ENCODE measurements around the gene DPH6.

DPH6 gene

DNA sequence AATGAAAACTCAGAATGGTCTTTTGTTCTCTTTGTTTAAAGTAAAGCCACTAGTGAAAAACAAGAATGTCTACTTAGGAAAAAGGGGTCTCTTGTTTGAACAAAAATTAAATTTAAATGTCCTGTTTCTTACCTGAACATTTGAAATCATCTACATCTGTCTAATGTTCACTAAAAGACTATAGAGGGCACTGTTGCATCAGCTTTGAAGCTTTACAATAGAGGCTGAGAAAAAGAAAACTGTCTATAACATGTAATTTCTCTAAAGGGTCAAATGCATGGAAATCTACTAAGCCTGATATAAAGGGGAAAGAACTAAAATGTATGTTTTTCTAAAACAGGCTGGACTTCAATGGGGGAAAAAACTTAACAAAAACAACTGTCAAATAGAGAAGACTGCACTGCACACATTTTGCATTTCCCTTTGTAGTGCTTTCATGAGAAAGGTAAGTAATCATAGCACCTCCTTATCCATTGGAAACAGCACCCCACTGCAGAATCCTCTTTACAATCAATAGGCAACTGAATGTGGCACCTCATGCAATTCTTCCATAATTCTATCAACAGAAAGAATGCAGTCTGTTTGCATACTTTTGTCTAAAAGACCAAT lies 26.3 kb downstream of the DPH6 start:
- DNase-seq (no peak), ATAC-seq (no peak)
- H3K4me1 Mint-ChIP-seq = no peaks in the 10 kb centered on the region
- H3K4me3 Mint-ChIP-seq = no peak overlapping the region
- H3K27ac Mint-ChIP-seq = no peak overlapping the region
- H3K36me3 Mint-ChIP-seq (ENCODE audit: low read depth) = no peaks in the 10 kb centered on the region
- H3K27me3 Mint-ChIP-seq = no peaks in the 10 kb centered on the region
- H3K9me3 Mint-ChIP-seq = no peaks in the 10 kb centered on the region

DNA sequence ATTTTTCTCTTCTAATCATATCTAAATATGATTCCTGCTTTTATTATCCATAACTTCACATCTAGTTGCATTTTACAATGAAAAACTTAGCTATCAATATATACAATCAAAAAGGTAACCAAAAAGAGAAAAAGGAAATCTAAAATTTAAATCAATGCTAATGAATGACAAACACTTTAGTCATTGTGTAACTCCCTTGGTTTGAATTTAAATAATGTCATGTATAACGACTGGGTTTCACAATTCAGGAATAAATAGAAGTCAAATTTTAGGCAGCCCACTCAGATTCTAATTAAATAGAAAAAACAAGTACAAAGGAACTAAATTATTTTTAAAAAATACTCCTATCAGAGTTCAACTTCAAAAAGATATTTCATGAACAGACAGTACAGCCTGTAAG lies 26.9 kb downstream of the DPH6 start:
- DNase-seq (no peak), ATAC-seq (no peak)
- H3K4me1 Mint-ChIP-seq = no peaks in the 10 kb centered on the region
- H3K9me3 Mint-ChIP-seq = no peaks in the 10 kb centered on the region
- H3K36me3 Mint-ChIP-seq (ENCODE audit: low read depth) = no peaks in the 10 kb centered on the region
- H3K27me3 Mint-ChIP-seq = no peaks in the 10 kb centered on the region
- H3K4me3 Mint-ChIP-seq = no peak overlapping the region
- no peak overlapping the region for H3K27ac Mint-ChIP-seq

- no peak overlapping the region for H3K27ac Mint-ChIP-seq
- H3K4me3 Mint-ChIP-seq = no peak overlapping the region
- ATAC-seq = no peak
- H3K36me3 Mint-ChIP-seq (ENCODE audit: low read depth) = no peaks in the 10 kb centered on the region
- H3K9me3 Mint-ChIP-seq = no peaks in the 10 kb centered on the region
- no peak for DNase-seq
- no peaks in the 10 kb centered on the region for H3K4me1 Mint-ChIP-seq
- H3K27me3 Mint-ChIP-seq = no peaks in the 10 kb centered on the region
Measured at GRCh38 chr15:35514759-35515158, 31.2 kb downstream of the DPH6 start.

GRCh38 chr15:35507932-35508638 lies 37.9 kb downstream of the DPH6 start:
- no peak overlapping the region for H3K4me3 Mint-ChIP-seq
- DNase-seq = no peak
- ATAC-seq = no peak
- H3K4me1 Mint-ChIP-seq = no peaks in the 10 kb centered on the region
- H3K27ac Mint-ChIP-seq = no peak overlapping the region
- H3K27me3 Mint-ChIP-seq = no peaks in the 10 kb centered on the region
- no peaks in the 10 kb centered on the region for H3K36me3 Mint-ChIP-seq (ENCODE audit: low read depth)
- no peaks in the 10 kb centered on the region for H3K9me3 Mint-ChIP-seq

GRCh38 chr15:35506272-35506870 lies 39.6 kb downstream of the DPH6 start:
- H3K27me3 Mint-ChIP-seq = no peaks in the 10 kb centered on the region
- no peaks in the 10 kb centered on the region for H3K36me3 Mint-ChIP-seq (ENCODE audit: low read depth)
- H3K27ac Mint-ChIP-seq = no peak overlapping the region
- no peaks in the 10 kb centered on the region for H3K4me1 Mint-ChIP-seq
- DNase-seq = no peak
- H3K4me3 Mint-ChIP-seq = no peak overlapping the region
- H3K9me3 Mint-ChIP-seq = no peaks in the 10 kb centered on the region
- ATAC-seq = no peak

DNA sequence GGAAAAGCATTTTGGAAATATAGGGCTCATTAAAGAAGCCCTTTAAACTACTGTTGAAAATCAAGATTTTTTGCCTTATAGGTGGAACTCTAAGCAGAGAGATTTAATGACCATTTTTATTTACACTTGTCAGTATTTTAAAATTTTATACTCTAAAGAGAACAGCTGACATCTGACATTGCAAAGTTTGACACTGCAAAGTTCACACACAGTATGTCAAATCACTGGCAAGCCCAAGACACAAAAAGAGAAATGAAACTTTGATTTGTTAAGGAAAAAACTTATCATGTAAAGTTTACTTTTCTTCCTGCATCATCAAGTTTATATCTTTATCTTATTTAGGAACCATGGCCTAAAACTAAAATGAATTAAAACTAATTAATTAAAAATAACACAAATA lies 40.2 kb downstream of the DPH6 start:
- no peak overlapping the region for H3K4me3 Mint-ChIP-seq
- no peaks in the 10 kb centered on the region for H3K4me1 Mint-ChIP-seq
- H3K27ac Mint-ChIP-seq = no peak overlapping the region
- H3K27me3 Mint-ChIP-seq = no peaks in the 10 kb centered on the region
- H3K36me3 Mint-ChIP-seq (ENCODE audit: low read depth) = no peaks in the 10 kb centered on the region
- no peak for DNase-seq
- no peak for ATAC-seq
- no peaks in the 10 kb centered on the region for H3K9me3 Mint-ChIP-seq

DNA sequence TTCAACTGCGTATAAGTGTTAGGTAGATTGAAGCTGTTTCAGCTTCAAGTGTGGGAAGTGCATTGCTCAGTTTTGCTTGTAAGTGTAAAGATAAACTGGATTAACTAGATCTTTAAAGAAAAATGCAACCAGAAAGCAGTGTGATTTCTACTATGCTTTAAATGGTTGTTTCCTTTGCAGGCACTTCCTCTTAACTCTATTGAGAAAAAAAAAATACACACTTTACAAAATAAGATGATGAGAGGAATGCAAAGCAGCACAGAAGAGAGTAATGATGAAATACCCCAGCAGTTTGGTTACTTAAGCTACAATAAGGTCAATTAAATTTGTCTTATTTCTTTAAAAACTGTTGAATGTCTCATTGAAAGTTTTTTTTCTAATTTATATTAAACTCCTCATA lies 40.8 kb downstream of the DPH6 start:
- Mint-ChIP-seq H3K9me3 (no peaks in the 10 kb centered on the region), H3K27ac (no peak overlapping the region), H3K27me3 (no peaks in the 10 kb centered on the region), H3K36me3 (ENCODE audit: low read depth) (no peaks in the 10 kb centered on the region), H3K4me3 (no peak overlapping the region), H3K4me1 (no peaks in the 10 kb centered on the region)
- DNase-seq = no peak
- no peak for ATAC-seq

DNA sequence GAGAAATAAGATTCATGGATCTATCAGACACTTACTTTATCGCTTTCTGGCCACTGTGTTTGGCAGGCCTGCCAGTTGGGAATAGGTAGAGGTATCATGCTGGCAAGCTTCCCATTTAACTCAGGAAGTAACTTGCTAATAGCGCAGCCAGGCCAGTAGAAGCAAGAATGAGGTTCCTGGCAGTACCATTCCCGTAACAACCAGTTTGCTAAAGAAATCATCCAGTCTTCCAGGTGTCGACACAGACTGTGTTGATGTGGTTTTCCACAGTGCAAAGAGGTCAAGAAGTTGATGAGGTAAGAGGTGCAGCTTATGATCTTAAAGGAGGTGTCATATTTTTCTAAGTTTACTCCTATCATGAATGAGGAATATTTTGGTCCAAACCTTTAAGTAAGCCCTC lies 46.2 kb downstream of the DPH6 start:
- H3K4me1 Mint-ChIP-seq = peaks cover 3% of the 10 kb centered on the region
- ATAC-seq = no peak
- H3K27me3 Mint-ChIP-seq = no peaks in the 10 kb centered on the region
- H3K4me3 Mint-ChIP-seq = no peak overlapping the region
- no peaks in the 10 kb centered on the region for H3K36me3 Mint-ChIP-seq (ENCODE audit: low read depth)
- DNase-seq = no peak
- no peaks in the 10 kb centered on the region for H3K9me3 Mint-ChIP-seq
- no peak overlapping the region for H3K27ac Mint-ChIP-seq

GRCh38 chr15:35496585-35496984 lies 49.4 kb downstream of the DPH6 start:
- Mint-ChIP-seq H3K36me3 (ENCODE audit: low read depth) (no peaks in the 10 kb centered on the region), H3K9me3 (no peaks in the 10 kb centered on the region), H3K4me1 (peaks cover 3% of the 10 kb centered on the region), H3K27me3 (no peaks in the 10 kb centered on the region), H3K27ac (no peak overlapping the region), H3K4me3 (no peak overlapping the region)
- ATAC-seq = no peak
- DNase-seq = no peak

- Mint-ChIP-seq H3K36me3 (ENCODE audit: low read depth) (peaks cover 3% of the 10 kb centered on the region), H3K27ac (no peak overlapping the region), H3K27me3 (no peaks in the 10 kb centered on the region), H3K9me3 (no peaks in the 10 kb centered on the region), H3K4me1 (peaks cover 3% of the 10 kb centered on the region), H3K4me3 (no peak overlapping the region)
- no peak for ATAC-seq
- no peak for DNase-seq
Measured at GRCh38 chr15:35495080-35495479, 50.9 kb downstream of the DPH6 start.

DNA sequence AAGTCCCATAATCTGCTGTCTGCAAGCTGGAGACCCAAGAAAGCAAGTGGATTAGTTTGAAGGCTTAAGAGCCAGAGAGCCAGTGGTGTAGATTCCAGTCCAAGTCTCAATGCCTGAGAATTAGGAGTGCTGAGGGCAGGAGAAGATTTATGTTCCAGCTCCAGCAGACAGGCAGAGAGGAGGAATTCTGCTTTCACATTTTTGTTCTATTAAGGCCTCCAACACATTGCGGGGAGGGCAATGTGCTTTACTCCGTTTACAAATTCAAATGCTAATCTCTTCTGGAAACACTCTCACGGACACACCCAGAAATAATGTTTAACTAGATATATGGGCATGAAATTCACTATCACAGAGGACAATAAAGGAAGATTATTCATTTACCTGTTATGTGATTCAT lies 54.0 kb downstream of the DPH6 start:
- Mint-ChIP-seq H3K27ac (no peak overlapping the region), H3K36me3 (ENCODE audit: low read depth) (peaks cover 21% of the 10 kb centered on the region), H3K27me3 (no peaks in the 10 kb centered on the region), H3K4me1 (peaks cover 3% of the 10 kb centered on the region), H3K4me3 (no peak overlapping the region), H3K9me3 (peaks cover 12% of the 10 kb centered on the region)
- no peak for DNase-seq
- no peak for ATAC-seq

DNA sequence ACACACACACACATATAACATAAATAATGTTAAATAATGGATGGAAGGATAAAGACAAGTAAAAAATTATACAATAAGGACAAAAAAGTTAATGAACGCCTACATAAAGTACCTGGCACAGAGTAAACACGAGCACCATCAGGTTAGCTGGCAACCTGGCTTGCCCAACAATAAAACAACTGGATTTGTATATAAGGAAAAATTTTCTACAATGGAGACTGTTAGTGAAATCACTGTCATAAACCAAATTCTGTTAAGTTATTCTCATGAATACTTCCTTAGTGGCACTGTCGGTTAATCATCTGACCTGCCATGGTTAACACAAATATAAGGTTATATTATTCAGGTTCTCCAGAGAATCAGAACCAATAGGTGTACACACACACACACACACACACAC lies 54.8 kb downstream of the DPH6 start:
- no peaks in the 10 kb centered on the region for H3K4me1 Mint-ChIP-seq
- H3K27ac Mint-ChIP-seq = no peak overlapping the region
- no peak overlapping the region for H3K4me3 Mint-ChIP-seq
- no peaks in the 10 kb centered on the region for H3K27me3 Mint-ChIP-seq
- peaks cover 18% of the 10 kb centered on the region for H3K9me3 Mint-ChIP-seq
- H3K36me3 Mint-ChIP-seq (ENCODE audit: low read depth) = peaks cover 27% of the 10 kb centered on the region
- DNase-seq (no peak), ATAC-seq (no peak)

DNA sequence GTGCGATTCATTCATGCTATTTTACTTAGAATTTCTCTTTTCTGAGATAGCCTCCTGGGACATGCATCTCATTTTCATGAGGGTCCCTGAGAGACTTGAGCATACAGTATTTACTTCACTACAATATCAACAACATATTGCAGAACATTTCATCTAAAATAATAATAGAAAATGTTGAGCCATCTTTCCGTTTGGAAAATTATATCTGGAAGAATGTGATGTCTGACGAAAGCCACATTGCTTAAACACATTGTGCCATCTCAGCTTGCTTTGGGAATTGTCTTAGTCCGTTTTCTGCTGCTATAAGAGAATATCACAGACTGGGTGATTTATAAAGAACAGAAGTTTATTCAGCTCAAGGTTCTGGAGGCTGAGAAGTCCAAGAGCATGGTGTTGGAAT lies 55.5 kb downstream of the DPH6 start:
- Mint-ChIP-seq H3K27me3 (no peaks in the 10 kb centered on the region), H3K27ac (no peak overlapping the region), H3K36me3 (ENCODE audit: low read depth) (peaks cover 30% of the 10 kb centered on the region), H3K4me1 (no peaks in the 10 kb centered on the region), H3K9me3 (peaks cover 19% of the 10 kb centered on the region), H3K4me3 (no peak overlapping the region)
- DNase-seq = no peak
- no peak for ATAC-seq

DNA sequence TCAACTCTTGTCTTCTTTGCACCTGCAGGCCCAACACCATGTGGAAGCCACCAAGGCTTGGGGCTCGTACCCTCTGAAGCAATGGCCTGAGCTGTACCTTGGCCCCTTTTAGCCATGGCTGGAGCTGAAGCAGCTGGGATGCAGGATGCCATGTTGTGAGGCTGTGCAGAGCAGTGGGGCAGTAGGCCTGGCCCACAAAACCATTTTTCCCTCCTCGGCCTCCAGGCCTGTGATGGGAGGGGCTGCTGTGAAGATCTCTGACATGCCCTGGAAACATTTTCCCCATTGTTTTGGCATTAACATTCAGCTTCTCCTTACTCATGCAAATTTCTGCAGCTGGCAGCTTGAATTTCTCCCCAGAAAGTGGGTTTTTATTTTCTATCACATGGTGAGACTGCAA lies 58.5 kb downstream of the DPH6 start:
- H3K27ac Mint-ChIP-seq = no peak overlapping the region
- peaks cover 19% of the 10 kb centered on the region for H3K9me3 Mint-ChIP-seq
- H3K4me1 Mint-ChIP-seq = no peaks in the 10 kb centered on the region
- DNase-seq (no peak), ATAC-seq (no peak)
- no peak overlapping the region for H3K4me3 Mint-ChIP-seq
- H3K36me3 Mint-ChIP-seq (ENCODE audit: low read depth) = peaks cover 30% of the 10 kb centered on the region
- H3K27me3 Mint-ChIP-seq = no peaks in the 10 kb centered on the region

- peaks cover 19% of the 10 kb centered on the region for H3K9me3 Mint-ChIP-seq
- DNase-seq = no peak
- no peaks in the 10 kb centered on the region for H3K27me3 Mint-ChIP-seq
- no peaks in the 10 kb centered on the region for H3K4me1 Mint-ChIP-seq
- peaks cover 30% of the 10 kb centered on the region for H3K36me3 Mint-ChIP-seq (ENCODE audit: low read depth)
- H3K27ac Mint-ChIP-seq = no peak overlapping the region
- no peak for ATAC-seq
- no peak overlapping the region for H3K4me3 Mint-ChIP-seq
Measured at GRCh38 chr15:35486296-35486695, 59.7 kb downstream of the DPH6 start.
